Measurements from ENCODE around the gene FPGS.

The FPGS gene

DNA sequence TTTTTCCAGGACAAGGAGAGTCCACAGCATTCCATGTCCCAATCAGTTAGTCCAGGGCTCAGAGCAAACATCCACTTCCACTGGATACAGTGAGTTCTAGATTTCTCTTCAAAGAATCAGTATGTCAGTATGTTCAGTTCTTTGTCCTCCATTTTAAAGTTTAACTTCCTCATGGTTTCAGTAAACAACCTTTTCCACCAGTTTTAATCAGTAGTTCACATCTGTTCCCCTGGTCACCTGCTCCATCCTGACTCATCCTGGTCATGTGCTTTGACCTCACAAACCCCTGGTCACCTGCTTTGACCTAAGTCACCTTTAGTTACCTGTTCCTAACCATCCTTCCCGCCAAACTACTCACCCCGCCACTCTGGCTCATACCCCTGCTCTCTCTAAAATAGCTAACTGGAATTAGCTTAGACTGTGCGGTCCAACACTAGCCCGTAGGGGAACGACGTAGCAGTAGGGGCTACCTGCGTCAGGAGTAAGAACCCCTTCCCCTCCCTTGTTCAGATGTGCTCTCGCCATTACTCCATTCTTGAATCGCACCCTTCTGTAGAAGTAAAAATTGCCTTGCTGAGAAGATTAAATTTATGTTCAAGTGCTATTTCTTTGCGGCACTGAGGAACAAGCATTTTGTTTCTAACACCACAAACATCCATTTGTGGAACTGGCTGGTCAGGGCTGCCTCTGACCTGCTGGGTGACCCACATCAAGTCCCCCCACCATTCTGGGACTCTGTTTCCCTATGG, 46.2 kb downstream of the FPGS start:
- Mint-ChIP-seq H3K4me3 (no peak overlapping the region), H3K9me3 (peaks cover 17% of the 10 kb centered on the region), H3K36me3 (ENCODE audit: low read depth) (peaks cover 7% of the 10 kb centered on the region), H3K4me1 (peaks cover 52% of the 10 kb centered on the region), H3K27ac (peak overlapping the region; percentile 71), H3K27me3 (ENCODE audit: low read depth, poor library complexity) (peaks cover 5% of the 10 kb centered on the region)
- no peak for DNase-seq
- TF ChIP-seq, protein P1, sequence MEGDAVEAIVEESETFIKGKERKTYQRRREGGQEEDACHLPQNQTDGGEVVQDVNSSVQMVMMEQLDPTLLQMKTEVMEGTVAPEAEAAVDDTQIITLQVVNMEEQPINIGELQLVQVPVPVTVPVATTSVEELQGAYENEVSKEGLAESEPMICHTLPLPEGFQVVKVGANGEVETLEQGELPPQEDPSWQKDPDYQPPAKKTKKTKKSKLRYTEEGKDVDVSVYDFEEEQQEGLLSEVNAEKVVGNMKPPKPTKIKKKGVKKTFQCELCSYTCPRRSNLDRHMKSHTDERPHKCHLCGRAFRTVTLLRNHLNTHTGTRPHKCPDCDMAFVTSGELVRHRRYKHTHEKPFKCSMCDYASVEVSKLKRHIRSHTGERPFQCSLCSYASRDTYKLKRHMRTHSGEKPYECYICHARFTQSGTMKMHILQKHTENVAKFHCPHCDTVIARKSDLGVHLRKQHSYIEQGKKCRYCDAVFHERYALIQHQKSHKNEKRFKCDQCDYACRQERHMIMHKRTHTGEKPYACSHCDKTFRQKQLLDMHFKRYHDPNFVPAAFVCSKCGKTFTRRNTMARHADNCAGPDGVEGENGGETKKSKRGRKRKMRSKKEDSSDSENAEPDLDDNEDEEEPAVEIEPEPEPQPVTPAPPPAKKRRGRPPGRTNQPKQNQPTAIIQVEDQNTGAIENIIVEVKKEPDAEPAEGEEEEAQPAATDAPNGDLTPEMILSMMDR (IDR thresholded peaks at IDR 0.05): no peak

DNA sequence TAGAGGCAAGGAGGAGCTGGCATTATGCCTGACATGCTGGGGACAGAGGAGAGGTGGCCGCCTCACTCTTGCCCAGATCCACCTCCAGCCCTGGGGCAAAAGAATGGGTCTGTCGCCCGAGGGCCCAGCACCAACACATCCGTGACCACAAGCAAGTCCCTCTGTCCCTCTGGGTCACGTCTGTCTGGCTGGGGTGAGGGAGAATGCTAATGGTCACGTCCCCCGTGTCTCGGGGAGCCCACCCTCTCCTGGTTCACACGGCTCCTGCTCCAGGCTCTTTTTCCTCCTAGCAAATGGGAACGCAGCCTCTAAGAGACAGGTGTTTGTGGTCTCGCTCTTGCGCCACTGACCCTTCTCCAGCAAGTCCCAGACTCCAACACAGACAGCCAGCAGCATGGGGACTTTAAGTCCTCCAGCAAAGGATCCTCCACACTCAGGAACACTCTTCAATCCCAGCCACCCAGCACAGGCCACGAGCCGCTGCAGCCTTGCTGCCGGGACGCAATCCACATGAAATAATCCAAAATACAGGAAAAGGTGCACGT, 47.7 kb downstream of the FPGS start:
- DNase-seq: no peak
- Mint-ChIP-seq H3K4me3 (no peak overlapping the region), H3K9me3 (peaks cover 17% of the 10 kb centered on the region), H3K27me3 (ENCODE audit: low read depth, poor library complexity) (peaks cover 5% of the 10 kb centered on the region), H3K27ac (no peak overlapping the region), H3K36me3 (ENCODE audit: low read depth) (peaks cover 7% of the 10 kb centered on the region), H3K4me1 (peaks cover 45% of the 10 kb centered on the region)
- TF ChIP-seq, protein P1 (IDR thresholded peaks at IDR 0.05): no peak

DNA sequence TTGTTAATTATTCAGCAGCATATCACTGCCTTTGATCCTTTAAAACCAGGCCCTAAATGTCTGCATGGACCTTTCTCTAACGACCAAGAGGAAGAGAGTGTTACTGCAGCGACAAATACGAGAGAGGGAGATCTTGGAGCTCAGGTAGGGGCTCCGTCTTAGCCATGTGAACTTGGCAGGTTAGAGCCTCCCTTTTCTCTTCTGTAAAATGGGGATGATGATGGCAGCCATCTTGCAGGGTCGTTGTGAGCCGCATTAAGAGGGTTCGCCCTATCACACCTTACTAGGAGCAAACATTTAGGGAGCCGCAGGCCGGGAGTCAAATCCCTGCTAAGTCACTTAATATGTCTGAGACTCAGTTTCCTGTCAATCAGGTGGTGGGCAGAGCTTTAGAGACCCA, 50.1 kb downstream of the FPGS start:
- no peak overlapping the region for H3K4me3 Mint-ChIP-seq
- DNase-seq: no peak
- peaks cover 2% of the 10 kb centered on the region for H3K27me3 Mint-ChIP-seq (ENCODE audit: low read depth, poor library complexity)
- H3K27ac Mint-ChIP-seq: no peak overlapping the region
- peaks cover 17% of the 10 kb centered on the region for H3K9me3 Mint-ChIP-seq
- TF ChIP-seq, protein P1 (IDR thresholded peaks at IDR 0.05): no peak
- peaks cover 52% of the 10 kb centered on the region for H3K4me1 Mint-ChIP-seq
- H3K36me3 Mint-ChIP-seq (ENCODE audit: low read depth): peaks cover 7% of the 10 kb centered on the region

DNA sequence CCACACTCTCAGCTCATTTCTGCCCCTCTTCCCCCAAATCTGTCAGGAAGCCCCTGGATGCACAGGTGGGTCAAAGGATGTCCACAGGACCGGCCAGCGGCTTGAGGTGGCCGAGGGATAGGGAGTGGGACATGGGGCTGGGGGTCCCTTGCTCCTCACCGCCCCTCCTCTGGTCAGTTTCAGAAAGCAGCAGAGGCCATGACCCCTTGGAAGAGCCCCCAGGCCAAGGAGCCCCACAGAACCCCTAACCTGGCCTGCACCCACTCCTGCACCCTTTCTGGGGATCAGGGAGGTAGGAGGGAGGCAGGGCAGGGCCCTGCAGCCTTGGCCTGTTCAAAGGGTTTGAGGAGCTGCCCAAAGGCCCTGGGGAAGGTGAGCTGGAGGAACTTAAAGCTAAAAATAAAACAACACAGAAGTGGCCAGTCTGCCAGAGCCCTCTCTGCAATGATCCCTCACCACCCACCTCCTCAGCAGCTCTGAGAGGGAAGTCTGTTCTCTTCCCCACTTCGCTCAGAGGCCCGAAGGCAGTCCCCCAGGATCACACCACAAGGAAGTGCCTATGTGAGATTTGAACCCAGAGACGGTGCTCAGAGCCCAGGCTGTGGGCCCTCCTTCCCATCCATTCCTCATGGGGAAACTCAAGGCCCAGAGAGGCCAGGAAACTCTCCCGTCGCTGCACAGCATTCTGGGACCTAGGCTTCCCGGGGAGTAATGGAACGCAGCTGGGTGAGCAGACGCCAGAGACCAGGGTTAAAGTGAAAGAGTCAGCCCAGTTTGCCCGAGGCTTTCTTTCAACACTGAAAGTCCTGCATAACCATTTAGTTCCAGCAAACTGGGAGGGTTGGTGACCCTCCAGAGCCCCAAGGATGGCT, 50.9 kb downstream of the FPGS start:
- H3K36me3 Mint-ChIP-seq (ENCODE audit: low read depth): peaks cover 7% of the 10 kb centered on the region
- peaks cover 51% of the 10 kb centered on the region for H3K4me1 Mint-ChIP-seq
- no peak overlapping the region for H3K27ac Mint-ChIP-seq
- H3K9me3 Mint-ChIP-seq: peaks cover 15% of the 10 kb centered on the region
- H3K27me3 Mint-ChIP-seq (ENCODE audit: low read depth, poor library complexity): peaks cover 2% of the 10 kb centered on the region
- DNase-seq: no peak
- TF ChIP-seq, protein P1 (IDR thresholded peaks at IDR 0.05): no peak
- H3K4me3 Mint-ChIP-seq: no peak overlapping the region

GRCh38 chr9:127854184-127854806, 51.6 kb downstream of the FPGS start, which contains the start of gene ENG:
TSS of gene ENG (minus strand) at chr9:127854658. CDS start at chr9:127854355, 303 bp downstream.
- TF ChIP-seq, protein P1 (IDR thresholded peaks at IDR 0.05): no peak
- peak; percentile 44 for DNase-seq
- peaks cover 7% of the 10 kb centered on the region for H3K9me3 Mint-ChIP-seq
- no peak within 1 kb of the TSS for H3K27ac Mint-ChIP-seq
- peaks cover 51% of the 10 kb centered on the region for H3K4me1 Mint-ChIP-seq
- H3K36me3 Mint-ChIP-seq (ENCODE audit: low read depth): peaks cover 2% of the 10 kb centered on the region
- no peak within 1 kb of the TSS for H3K4me3 Mint-ChIP-seq
- no peaks in the 10 kb centered on the region for H3K27me3 Mint-ChIP-seq (ENCODE audit: low read depth, poor library complexity)
